ENCODE data around the gene ACAP3.

GRCh38 chr1:1253972-1254666, 53.6 kb downstream of the ACAP3 start:
- TF ChIP-seq POLR2A (IDR thresholded peaks at IDR 0.05; ENCODE audit: low read length): no peak
- TF ChIP-seq, protein P1, sequence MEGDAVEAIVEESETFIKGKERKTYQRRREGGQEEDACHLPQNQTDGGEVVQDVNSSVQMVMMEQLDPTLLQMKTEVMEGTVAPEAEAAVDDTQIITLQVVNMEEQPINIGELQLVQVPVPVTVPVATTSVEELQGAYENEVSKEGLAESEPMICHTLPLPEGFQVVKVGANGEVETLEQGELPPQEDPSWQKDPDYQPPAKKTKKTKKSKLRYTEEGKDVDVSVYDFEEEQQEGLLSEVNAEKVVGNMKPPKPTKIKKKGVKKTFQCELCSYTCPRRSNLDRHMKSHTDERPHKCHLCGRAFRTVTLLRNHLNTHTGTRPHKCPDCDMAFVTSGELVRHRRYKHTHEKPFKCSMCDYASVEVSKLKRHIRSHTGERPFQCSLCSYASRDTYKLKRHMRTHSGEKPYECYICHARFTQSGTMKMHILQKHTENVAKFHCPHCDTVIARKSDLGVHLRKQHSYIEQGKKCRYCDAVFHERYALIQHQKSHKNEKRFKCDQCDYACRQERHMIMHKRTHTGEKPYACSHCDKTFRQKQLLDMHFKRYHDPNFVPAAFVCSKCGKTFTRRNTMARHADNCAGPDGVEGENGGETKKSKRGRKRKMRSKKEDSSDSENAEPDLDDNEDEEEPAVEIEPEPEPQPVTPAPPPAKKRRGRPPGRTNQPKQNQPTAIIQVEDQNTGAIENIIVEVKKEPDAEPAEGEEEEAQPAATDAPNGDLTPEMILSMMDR (IDR thresholded peaks at IDR 0.05): no peak
- no peak for TF ChIP-seq RFX5 (IDR thresholded peaks at IDR 0.05)
- TF ChIP-seq, protein P2, sequence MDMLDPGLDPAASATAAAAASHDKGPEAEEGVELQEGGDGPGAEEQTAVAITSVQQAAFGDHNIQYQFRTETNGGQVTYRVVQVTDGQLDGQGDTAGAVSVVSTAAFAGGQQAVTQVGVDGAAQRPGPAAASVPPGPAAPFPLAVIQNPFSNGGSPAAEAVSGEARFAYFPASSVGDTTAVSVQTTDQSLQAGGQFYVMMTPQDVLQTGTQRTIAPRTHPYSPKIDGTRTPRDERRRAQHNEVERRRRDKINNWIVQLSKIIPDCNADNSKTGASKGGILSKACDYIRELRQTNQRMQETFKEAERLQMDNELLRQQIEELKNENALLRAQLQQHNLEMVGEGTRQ (IDR thresholded peaks at IDR 0.05): no peak
- no peak for TF ChIP-seq CBX2 (IDR thresholded peaks at IDR 0.05; ENCODE audit: borderline replicate concordance, low read depth)
- TF ChIP-seq MAZ (IDR thresholded peaks at IDR 0.05; ENCODE audit: borderline replicate concordance, low read depth, low read length): no peak
- no peak for TF ChIP-seq MYC (IDR thresholded peaks at IDR 0.05; ENCODE audit: borderline replicate concordance, low read length)
